NOMO-1 treated with dmso at 0.1 percent for 144 hours (cell line): ENCODE data around the gene PTPRN.

Experiments used
- DNase-seq: peaks from one replicate; lab custom pipeline; 2025; ENCODE audit not compliant: unreplicated experiment; lab: John Stamatoyannopoulos, UW

PTPRN gene

DNA sequence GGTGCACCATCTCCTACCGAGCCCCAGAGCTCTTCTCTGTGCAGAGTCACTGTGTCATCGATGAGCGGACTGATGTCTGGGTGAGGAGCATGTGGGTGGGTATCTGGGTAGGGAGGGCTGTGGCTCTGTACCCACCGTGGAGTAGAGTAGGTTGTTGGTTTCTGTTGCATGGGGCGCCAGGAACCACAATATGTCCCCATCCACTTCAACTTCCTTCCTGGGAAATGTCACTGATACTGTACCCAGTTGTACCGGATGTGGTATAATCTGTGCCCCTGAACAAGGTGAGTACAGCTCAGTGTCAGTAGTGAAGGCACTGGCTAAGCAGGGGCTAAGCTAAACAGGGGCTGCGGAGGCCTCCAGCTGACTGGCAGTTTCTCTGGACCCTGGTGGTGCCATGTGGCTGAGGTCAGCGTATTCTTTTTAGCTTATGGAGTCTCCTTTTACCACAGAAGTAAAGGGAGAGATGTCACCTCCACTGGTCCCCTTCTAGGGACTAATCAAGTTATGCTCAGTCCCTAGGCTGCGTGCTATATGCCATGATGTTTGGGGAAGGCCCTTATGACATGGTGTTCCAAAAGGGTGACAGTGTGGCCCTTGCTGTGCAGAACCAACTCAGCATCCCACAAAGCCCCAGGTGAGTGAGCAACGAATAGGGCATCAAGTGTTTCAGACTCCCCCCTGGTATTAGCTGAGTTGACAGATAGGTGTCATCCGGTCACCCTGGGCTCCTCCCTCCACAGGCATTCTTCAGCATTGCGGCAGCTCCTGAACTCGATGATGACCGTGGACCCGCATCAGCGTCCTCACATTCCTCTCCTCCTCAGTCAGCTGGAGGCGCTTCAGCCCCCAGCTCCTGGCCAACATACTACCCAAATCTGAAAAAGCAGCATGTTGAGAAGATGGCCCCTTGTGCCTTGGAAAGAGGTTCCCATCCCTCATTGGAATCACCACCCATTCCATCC, 61.2 kb downstream of the PTPRN start:
- no peak for DNase-seq

DNA sequence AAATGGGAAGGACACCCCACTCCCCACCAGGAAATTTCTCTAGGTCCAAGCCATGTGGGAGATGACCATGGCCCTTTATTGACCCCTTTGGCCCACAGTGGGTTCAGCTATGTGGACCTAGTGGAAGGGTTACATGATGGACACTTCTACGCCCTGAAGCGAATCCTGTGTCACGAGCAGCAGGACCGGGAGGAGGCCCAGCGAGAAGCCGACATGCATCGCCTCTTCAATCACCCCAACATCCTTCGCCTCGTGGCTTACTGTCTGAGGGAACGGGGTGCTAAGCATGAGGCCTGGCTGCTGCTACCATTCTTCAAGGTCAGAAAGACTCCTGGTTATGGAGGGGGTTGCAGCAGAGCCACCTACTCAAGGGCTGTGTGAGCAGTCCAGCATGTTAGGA, 62.6 kb downstream of the PTPRN start:
- DNase-seq = no peak

- DNase-seq = no peak
These were observed 63.3 kb downstream of the PTPRN start for GRCh38 chr2:219245899-219246230.

DNA sequence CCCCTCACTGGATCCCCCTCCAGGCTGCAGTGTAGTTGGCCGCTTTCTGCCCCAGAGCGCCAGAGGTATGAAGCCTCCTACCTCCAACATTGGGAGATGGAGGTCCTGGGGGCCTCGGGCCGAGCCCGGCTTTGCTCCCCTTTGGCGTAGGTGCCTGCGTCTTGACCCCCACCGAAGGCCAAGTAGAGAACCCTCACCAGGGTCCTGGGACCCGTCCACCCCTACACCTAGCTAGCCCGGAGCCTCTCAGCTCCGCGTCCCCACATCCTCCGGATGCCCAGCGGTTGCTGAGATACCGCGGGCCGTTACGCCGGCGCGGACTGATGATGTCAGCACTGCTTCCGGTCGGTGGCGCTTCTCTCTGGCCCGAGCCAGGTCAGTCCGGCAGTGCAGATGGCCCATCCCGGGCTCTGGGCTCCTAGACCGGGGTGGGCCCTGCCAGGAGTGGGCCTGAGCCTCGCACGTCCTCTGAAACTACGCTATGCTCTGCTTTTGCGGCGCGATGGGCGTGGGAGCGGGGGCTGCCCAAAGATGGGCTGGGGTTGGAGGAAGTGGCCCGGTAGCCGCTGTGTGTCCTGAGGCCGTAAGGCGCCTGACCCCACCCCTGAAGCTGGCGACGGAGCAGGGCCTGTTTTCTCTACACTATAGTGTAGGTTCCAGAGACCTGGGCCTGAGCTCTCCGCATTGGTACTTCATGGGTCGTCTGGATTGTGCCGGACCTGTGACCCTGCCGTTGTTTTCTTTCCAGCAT, 63.9 kb downstream of the PTPRN start, which contains the start of the genes GLB1L and STK16:
Gene GLB1L (minus strand): TSS at position 297 of the 751 bp plus-strand sequence. CDS start 1,871 bp downstream, outside the sequence.
Gene STK16 (plus strand): TSS at position 332 of the 751 bp plus-strand sequence. CDS start 521 bp downstream, outside the sequence.
- peak; percentile 75 for DNase-seq

GRCh38 chr2:219244789-219245147, 64.4 kb downstream of the PTPRN start:
- no peak for DNase-seq

DNA sequence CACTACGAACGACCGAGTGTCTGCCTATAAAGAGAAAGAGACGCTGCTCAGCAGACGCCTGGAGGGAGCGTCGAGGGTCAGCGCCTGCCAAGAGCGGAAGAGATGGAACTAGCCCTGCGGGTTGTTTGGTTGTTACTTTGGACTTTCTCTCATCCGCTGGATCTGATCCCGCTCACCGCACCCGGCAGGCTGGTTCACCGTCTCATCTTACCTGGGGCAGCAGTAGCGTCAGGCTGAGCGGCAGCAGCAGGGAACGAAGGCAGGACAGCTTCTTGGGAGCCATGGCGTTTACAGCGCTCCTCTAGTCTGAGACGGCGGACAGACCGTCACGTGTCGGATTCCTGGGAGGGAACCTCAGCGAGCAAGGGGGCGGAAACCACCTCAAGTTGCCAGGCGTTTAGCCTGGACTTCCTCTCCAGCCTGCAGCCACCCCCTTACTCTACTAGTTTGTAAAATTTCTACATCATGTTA, 65.9 kb downstream of the PTPRN start:
- peak; percentile 51 for DNase-seq
